Spleen (tissue), 11 donors: Measurements from ENCODE around the gene TAB3. TPM values are rescaled to one million over a fixed set of nuclear protein-coding genes. Genes with fewer than 3 reads are reported as not detected.

ENCODE experiments used
- DNase-seq: peaks from one replicate; pipeline ENCODE4 v3.0.0-alpha.2; 2020
- H3K27ac ChIP-seq, 8 donors: fragments of 200-600 bp; sonication (generic) in 7 of 8; 1 replicate in 4 of 8; 2 replicates in 4 of 8; pipeline versions ENCODE4 v1.5.0 to v1.8.0; 2016 to 2021; ENCODE audit warnings: inconsistent platforms in 4 of 8, mild to moderate bottlenecking in 4 of 8, moderate library complexity in 1 of 8
- H3K27me3 ChIP-seq, 7 donors: fragments of 200-600 bp; sonication (generic) in 6 of 7; replicated peaks in 1 of 7; 1 replicate in 4 of 7; 2 replicates in 3 of 7; pipeline versions ENCODE4 v1.5.0 to v1.8.0; 2016 to 2021; ENCODE audit warnings: inconsistent platforms in 3 of 7, mild to moderate bottlenecking in 1 of 7
- H3K36me3 ChIP-seq, 6 donors: fragments of 200-600 bp; sonication (generic) in 5 of 6; 1 replicate in 4 of 6; 2 replicates in 2 of 6; pipeline versions ENCODE4 v1.5.0 to v1.8.0; 2016 to 2021; ENCODE audit warnings: inconsistent platforms in 2 of 6
- H3K4me1 ChIP-seq, 6 donors: fragments of 200-600 bp; sonication (generic) in 5 of 6; 1 replicate in 3 of 6; 2 replicates in 3 of 6; pipeline versions ENCODE4 v1.5.0 to v1.8.0; 2016 to 2021; ENCODE audit warnings: inconsistent platforms in 3 of 6
- H3K4me3 ChIP-seq, 8 donors: fragments of 200-600 bp; sonication (generic) in 7 of 8; 1 replicate in 4 of 8; 2 replicates in 4 of 8; pipeline versions ENCODE4 v1.5.0 to v1.8.0; 2016 to 2021; ENCODE audit warnings: inconsistent platforms in 4 of 8, mild to moderate bottlenecking in 4 of 8, moderate library complexity in 2 of 8
- H3K9me3 ChIP-seq, 8 donors: fragments of 200-600 bp; sonication (generic) in 7 of 8; 1 replicate in 4 of 8; 2 replicates in 4 of 8; pipeline versions ENCODE4 v1.5.0 to v1.8.0; 2016 to 2021; ENCODE audit warnings: inconsistent platforms in 4 of 8
- CTCF ChIP-seq, 11 experiments: fragments of 200-600 bp in 7 of 11; fragments of 450-650 bp in 4 of 11; sonication (generic) in 4 of 11; IDR thresholded peaks in 8 of 11; conservative IDR thresholded peaks in 3 of 11; 1 replicate in 7 of 11; 2 replicates in 4 of 11; pipeline versions ENCODE4 v1.4.0 to v1.8.0; 2016 to 2021; ENCODE audit warnings: antibody characterized with exemption in 11 of 11, inconsistent platforms in 4 of 11, mild to moderate bottlenecking in 1 of 11
- POLR2A ChIP-seq, 3 donors: fragments of 450-650 bp; IDR thresholded peaks; one replicate each; pipeline ENCODE4 v1.5.1; 2017; ENCODE audit warnings: antibody characterized with exemption in 3 of 3, mild to moderate bottlenecking in 1 of 3
- POLR2AphosphoS5 ChIP-seq, 3 donors: sonication (generic); formaldehyde crosslinking; IDR thresholded peaks; one replicate each; pipeline ENCODE4 v1.5.1; 2017; ENCODE audit warnings: antibody characterized with exemption in 3 of 3
- WGBS, 5 donors: extraction: QIAGEN DNeasy Blood & Tissue Kit in 3 of 5; methylation state at CpG; one replicate each; pipeline versions ENCODE4 v1.1.5 to v1.1.7; 2013 to 2018; 5-methylcytosine and 5-hydroxymethylcytosine counted together
- intact Hi-C: fragments of 100-400 bp; cut with DNase I; formaldehyde crosslinking; loops from one replicate; pipeline ENCODE4 v1.15.0; 2023; ENCODE audit warnings: low total_unique reads
- polyA plus RNA-seq, 3 donors: library from polyadenylated mRNA; stranded (reverse); fragments of 200-250 nt; gene quantifications; one replicate each; pipeline ENCODE4 v1.2.1, GENCODE V29; 2013
- total RNA-seq, 7 donors: library from RNA; depleted of rRNA in 3 of 7; stranded (reverse); fragments of >200 nt in 3 of 7; fragmentation: NEBNext Ultra II Directional in 4 of 7; extraction: Animal tissue kit (Norgen Biotek cat#: 25700) in 4 of 7; gene quantifications; one replicate each; pipeline versions ENCODE4 v1.1.0 to v1.2.1, GENCODE V29; 2016 to 2021
- donor health status: healthy with polysubstance abuse.
- donor health status: DM: no; HTN: no; CAD: no; lungs with moderate emphysema.
- donor health status: DM: no; HTN: no; CAD: no.
- donor health status: Bipolar disorder and iron deficiency.
- donor health status: healthy.
- donor health status: DM: no; HTN: no; CAD: no.
- donor health status: DM: yes; HTN: yes; CAD: no.

The TAB3 gene
- total and polyA plus RNA-seq, 10 donors, result 5.5 to 52.5 (median 19.3) TPM

DNA sequence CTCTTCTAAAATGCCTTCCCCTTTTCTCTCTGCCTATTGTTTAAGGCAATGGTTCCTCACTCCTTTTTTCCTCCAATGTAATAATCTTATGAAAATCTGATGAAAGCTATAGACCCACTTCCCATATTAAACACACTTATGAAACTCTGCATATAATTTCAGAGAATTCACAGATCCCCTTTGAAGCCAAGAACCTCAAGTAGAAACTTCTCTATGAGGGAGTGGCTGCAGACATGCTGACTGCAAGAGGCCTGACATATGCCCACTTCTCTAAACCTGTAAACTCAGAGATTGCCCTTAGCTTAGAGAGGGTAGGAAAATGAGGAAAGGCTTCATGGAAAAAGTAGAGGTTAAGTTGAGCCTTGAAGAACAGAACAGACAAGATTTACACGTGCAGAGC is 37.6 kb downstream of the TAB3 start:
- WGBS, 5 donors, result 0 to 93% (median 72%) methylated on average over 1 of the region's 1 CpG
- H3K27me3 ChIP-seq, result no peaks in the 10 kb centered on the region
- H3K9me3 ChIP-seq, result no peaks in the 10 kb centered on the region
- H3K27ac ChIP-seq, result no peak overlapping the region
- intact Hi-C loops, result no loop called here
- no peak overlapping the region for H3K4me3 ChIP-seq
- H3K4me1 ChIP-seq, result no peaks in the 10 kb centered on the region
- no peak for DNase-seq
- TF ChIP-seq CTCF (IDR thresholded peaks at IDR 0.05 in 8 of 11, conservative IDR thresholded peaks at IDR 0.05 in 3 of 11), result no peak
- no peak for TF ChIP-seq POLR2A (IDR thresholded peaks at IDR 0.05)
- TF ChIP-seq POLR2AphosphoS5 (IDR thresholded peaks at IDR 0.05), result no peak
- H3K36me3 ChIP-seq, result peaks cover 0 to 70% (median 9%) of the 10 kb centered on the region in 6 donors

DNA sequence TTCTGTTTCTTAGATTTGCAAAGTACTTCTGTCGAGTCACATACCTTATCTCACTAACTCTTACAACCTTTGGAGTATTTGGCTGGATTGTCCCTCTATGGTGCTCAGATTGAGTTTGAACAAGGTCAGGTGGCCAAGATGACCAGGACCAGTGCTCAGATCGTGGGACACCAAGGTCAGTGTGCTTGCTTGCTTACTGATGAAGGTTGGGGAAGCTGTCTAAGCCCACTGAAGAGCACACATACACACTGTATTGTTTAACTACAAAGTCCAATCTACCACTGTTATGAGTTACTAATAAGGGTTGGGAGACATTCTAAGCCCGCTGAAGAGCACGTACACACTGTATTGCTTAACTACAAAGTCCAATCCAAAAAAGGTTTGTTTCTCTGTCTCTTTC is 53.7 kb downstream of the TAB3 start:
- TF ChIP-seq POLR2AphosphoS5 (IDR thresholded peaks at IDR 0.05) (no peak), POLR2A (IDR thresholded peaks at IDR 0.05) (no peak), CTCF (IDR thresholded peaks at IDR 0.05 in 8 of 11, conservative IDR thresholded peaks at IDR 0.05 in 3 of 11) (no peak)
- H3K36me3 ChIP-seq, result peaks cover 0 to 94% (median 6%) of the 10 kb centered on the region in 6 donors
- WGBS, 5 donors, result 82 to 97% (median 88%) methylated on average over 4 of the region's 4 CpGs
- no peak for DNase-seq
- intact Hi-C loops, result no loop called here
- H3K4me3 ChIP-seq, result no peak overlapping the region
- no peaks in the 10 kb centered on the region for H3K4me1 ChIP-seq
- no peaks in the 10 kb centered on the region for H3K9me3 ChIP-seq
- H3K27me3 ChIP-seq, result no peaks in the 10 kb centered on the region
- no peak overlapping the region for H3K27ac ChIP-seq

DNA sequence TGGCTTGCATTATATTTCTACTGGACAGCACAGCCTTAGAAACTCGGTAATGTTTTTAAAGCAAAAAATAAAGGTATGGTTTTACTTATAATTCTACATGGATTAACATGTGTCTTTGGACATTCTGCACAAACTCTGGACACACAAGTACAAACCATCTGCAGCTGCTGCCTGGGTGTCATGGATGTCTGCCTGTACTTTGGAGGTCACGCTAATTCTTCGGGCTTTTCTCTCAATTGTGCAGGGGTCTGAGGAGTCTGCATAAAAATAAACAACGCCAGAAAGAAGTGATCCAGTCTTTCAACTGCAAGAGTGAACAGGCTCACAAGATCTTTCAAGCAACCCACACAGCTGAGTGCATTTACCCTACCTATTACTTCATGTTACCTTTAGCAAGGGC is 55.2 kb downstream of the TAB3 start:
- H3K4me3 ChIP-seq, result no peak overlapping the region
- 87 to 100% (median 99%) methylated on average over 4 of the region's 4 CpGs for WGBS, 5 donors
- intact Hi-C loops, result no loop called here
- no peaks in the 10 kb centered on the region for H3K9me3 ChIP-seq
- no peaks in the 10 kb centered on the region for H3K4me1 ChIP-seq
- TF ChIP-seq POLR2A (IDR thresholded peaks at IDR 0.05), result no peak
- TF ChIP-seq POLR2AphosphoS5 (IDR thresholded peaks at IDR 0.05), result no peak
- TF ChIP-seq CTCF (IDR thresholded peaks at IDR 0.05 in 8 of 11, conservative IDR thresholded peaks at IDR 0.05 in 3 of 11), result no peak
- DNase-seq, result no peak
- H3K27me3 ChIP-seq, result no peaks in the 10 kb centered on the region
- no peak overlapping the region for H3K27ac ChIP-seq
- H3K36me3 ChIP-seq, result peaks cover 0 to 87% (median 6%) of the 10 kb centered on the region in 6 donors

- no peaks in the 10 kb centered on the region for H3K4me1 ChIP-seq
- H3K9me3 ChIP-seq, result no peaks in the 10 kb centered on the region
- no peak for DNase-seq
- H3K27ac ChIP-seq, result no peak overlapping the region
- peaks cover 0 to 59% (median 0%) of the 10 kb centered on the region in 6 donors for H3K36me3 ChIP-seq
- WGBS, 5 donors, result 46 to 71% (median 60%) methylated on average over 10 of the region's 10 CpGs
- TF ChIP-seq POLR2AphosphoS5 (IDR thresholded peaks at IDR 0.05) (no peak), POLR2A (IDR thresholded peaks at IDR 0.05) (no peak), CTCF (IDR thresholded peaks at IDR 0.05 in 8 of 11, conservative IDR thresholded peaks at IDR 0.05 in 3 of 11) (no peak)
- no peaks in the 10 kb centered on the region for H3K27me3 ChIP-seq
- intact Hi-C loops, result no loop called here
- H3K4me3 ChIP-seq, result no peak overlapping the region
Measured at GRCh38 chrX:30831082-30831481, 58.0 kb downstream of the TAB3 start.
